GM18519 (cell line): Measurements from ENCODE around the gene NBEA.

Experiments used
- ATAC-seq: cut with Tn5 transposase; IDR thresholded peaks from one replicate; pipeline ENCODE4 v1.9.1; 2021; ENCODE audit warnings: mild to moderate bottlenecking, moderate library complexity; ENCODE audit not compliant: unreplicated experiment, low FRiP score

The NBEA gene

DNA sequence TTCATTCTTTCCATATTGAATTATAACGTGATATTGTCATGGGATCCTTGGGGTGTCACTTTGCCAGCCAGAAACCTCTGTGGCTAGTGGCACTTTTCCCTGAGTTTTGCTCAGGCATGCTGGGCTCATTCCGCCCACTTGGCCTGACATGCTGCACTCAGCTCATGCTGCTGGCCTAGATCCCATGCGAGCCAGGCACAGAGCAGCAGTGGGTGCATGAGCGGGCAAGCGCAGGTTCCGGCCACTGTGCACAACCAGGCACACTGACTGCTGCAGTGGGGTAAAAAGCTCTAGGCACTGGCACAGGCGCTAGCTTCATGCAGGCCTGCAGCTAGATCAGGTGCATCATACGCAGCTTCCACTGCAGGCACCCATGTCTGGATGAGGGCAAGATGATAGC lies 313.2 kb downstream of the NBEA start:
- no peak for ATAC-seq

DNA sequence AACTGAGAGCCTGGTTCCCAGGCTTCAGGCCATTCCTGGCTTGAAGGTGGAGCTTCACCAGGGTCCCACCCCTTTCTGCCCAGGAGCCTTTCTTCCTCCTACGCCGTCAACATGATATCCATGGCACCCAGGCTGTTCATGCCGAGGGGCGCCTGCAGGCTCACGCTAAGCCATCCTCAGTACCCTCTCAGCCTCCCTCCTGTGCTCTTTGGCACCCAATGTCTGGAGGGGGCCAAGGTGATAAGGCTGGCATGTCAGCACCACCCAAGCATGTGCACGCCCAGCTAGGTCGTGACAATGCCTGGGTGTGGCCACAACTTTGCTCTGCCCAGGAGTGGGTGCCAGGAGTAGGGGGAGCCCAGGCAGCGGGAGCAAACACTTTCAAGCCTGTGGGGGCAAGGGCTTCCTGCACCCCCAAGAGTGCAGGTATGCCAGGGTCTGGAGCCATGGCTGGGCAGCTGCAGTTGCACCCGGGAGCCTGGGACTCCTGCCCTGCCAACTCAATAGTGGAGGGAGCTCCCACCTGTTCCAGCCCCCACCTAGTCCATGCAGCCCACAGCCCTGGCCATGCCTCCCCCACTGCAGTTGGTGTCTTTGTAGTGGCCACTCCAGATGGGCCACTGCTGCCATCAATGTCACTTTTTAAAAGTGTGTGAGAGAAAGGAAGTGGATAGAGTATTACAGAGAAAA lies 314.5 kb downstream of the NBEA start:
- ATAC-seq: no peak

DNA sequence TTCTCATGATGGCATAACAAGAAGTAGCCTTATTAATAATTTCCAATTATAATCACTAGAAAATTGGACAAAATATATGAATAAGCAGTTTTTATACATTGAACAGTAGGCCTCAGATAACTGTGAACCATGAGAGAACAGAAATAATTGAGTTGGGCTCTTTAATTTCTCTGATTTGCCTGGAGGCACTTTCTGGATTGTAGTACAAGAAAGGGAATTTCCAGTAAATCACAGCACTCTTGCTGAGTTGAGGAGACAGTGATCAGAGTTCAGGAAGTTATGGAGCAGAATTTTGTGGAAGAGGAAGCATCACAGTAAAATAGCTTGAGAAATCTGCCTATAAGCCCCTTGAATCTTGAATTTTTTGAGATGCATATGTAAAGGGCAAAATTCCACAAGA lies 318.2 kb downstream of the NBEA start:
- no peak for ATAC-seq

GRCh38 chr13:35266412-35266811 lies 324.3 kb downstream of the NBEA start:
- no peak for ATAC-seq

DNA sequence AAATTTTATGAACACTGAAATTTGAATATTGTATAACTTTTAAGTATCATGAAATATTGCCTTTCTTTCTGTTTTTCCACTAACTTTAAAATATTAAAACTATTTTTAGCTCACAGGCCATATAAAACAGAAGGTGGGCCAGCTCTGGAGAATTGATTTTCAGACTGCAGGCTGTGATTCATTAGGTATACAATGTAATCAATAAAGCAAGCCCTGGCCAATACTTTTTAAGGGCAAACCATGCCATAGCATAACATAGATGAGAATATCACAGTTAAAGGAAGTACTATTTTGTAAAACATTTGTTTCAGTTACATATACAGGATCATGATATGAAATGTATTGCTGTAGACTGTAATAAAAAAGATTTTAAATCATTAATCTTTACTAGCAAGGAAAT lies 336.8 kb downstream of the NBEA start:
- ATAC-seq: no peak

DNA sequence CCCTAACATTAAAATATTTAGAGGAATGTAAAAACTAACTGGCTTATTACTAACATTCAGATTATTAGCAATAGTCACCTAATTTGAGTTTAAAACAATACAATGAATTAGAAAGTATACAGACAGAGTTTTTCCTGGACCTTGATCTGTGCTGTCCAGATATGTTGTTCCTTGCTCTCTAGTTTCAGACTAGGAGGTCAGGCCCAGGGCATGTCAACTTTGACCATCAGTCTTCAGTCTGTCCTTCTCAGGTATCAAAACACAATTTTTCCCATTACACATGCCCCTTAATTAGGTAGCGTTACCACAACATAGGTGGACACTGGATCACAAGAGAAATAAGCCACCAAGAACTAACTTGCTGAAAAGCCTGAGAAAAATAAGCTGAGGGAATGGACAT lies 337.4 kb downstream of the NBEA start:
- ATAC-seq: no peak

GRCh38 chr13:35283856-35284255 lies 341.8 kb downstream of the NBEA start:
- no peak for ATAC-seq

GRCh38 chr13:35285677-35286076 lies 343.6 kb downstream of the NBEA start:
- ATAC-seq: no peak

DNA sequence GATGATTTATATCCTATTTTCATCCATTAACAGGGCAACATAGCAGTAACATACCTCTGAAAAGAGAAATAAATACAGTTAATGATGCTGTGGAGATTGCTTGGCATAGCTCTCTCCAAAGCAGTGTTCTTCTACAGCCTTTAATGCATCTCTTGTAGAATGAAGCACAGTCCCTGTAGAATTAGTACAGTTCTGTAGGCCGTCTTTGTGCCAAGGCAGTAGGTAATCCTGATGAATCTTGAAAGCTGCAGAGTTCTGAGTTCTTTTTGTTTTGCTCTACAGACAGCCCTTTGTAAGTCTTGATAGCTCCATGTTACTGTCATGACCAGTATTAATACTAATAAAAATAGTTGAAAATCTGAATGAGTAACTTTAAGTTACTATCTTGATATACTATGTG lies 350.3 kb downstream of the NBEA start:
- ATAC-seq: no peak

DNA sequence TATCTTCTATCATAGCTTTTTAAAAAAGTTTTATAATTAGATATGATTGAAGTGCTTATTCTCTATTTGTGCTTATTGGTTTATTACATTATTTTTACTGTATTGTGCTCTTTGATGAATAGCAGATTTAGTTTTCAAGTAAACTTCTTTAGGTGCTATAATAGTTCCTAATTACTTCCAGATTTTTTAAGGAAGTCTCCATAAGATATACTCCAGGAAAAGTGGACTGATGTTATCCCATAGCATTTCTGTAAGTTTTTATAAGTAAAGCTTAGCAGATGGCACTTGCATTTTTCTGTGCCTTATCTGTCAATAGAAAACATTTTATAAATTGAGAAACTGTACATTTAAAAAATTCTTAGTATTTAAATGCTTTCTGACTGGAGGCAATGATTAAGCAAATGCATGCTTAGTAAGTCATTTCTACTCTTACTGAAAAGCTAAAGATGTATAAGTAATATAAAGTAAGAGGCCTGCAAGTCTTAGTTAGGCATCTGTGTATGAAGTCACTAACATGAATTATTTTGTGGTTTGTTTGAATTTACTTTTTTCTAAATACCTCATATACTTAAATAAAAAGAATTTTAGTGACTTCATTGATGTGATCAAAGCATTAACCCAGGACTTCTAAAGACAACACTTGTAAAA lies 351.6 kb downstream of the NBEA start:
- no peak for ATAC-seq

GRCh38 chr13:35309706-35310105 lies 367.6 kb downstream of the NBEA start:
- ATAC-seq: no peak

DNA sequence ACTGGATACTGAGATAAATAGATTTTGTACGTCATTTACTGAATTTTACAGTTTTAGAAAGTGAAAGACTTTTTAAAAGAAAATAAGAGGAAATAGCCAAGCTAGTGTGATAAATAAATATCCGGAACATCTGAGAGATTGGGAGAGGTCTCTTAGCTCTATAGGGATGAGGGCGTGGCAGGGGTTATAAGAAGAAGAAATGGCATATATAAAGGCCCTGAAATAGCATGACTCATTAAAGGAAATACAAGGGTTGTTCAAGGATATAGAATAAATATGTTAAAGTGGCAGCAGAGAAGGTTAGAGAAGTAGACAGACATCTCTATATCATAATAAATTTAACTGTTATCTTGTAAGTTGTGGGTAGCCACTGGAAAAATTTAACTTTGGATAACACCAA lies 390.1 kb downstream of the NBEA start:
- ATAC-seq: no peak

DNA sequence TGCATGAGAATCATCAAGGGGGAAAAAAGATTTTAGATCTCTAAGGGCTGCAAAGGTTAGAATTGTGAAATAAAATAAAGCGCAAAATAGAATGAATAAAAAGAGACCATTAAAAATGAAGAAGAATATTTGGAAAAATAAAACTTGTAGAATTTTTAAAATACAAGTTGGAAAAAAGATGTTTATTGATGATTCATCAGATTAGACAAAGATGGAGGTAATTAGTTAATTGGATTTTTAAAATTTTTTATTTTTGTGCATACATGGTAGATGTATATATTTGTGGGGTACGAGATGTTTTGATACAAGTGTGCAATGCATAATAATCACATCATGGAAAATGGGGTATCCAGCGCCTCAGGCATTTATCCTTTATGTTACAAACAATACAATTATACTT lies 391.1 kb downstream of the NBEA start:
- ATAC-seq: no peak

DNA sequence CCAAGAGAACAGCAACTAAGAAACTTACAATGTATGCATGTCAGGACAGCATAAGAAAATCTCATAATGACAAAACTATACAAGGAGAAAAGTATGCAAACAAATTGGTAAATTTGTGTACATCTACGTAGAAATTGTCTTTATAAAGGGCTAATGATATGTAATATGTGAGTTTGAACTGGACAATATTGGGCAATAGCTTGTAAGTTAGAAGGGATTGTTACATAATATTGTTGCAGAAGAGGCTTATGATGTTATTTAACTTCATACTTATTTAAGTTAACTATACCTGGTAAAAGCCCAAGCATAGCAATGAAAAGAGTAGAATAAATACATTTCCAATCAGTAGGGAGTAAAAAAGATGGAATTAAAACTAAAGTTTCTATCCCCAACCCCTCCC lies 400.4 kb downstream of the NBEA start:
- ATAC-seq: no peak

DNA sequence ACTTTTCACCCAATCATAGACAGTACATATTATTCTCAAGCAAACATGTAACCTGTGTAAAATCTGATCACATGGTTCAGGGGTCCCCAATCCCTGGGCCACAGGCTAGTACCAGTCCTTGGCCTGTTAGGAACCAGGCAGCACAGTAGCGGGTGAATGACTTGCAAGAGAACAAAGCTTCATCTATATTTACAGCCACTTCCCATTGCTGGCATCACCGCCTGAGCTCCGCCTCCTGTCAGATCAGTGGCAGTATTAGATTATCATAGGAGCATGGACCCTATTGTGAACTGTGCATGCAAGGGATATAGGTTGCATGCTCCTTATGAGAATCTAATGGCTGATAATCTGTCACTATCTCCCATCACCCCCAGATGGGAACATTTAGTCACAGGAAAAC lies 401.3 kb downstream of the NBEA start:
- no peak for ATAC-seq

GRCh38 chr13:35345992-35346391 lies 403.9 kb downstream of the NBEA start:
- no peak for ATAC-seq

- no peak for ATAC-seq
Measured at GRCh38 chr13:35346494-35346893, 404.4 kb downstream of the NBEA start.

DNA sequence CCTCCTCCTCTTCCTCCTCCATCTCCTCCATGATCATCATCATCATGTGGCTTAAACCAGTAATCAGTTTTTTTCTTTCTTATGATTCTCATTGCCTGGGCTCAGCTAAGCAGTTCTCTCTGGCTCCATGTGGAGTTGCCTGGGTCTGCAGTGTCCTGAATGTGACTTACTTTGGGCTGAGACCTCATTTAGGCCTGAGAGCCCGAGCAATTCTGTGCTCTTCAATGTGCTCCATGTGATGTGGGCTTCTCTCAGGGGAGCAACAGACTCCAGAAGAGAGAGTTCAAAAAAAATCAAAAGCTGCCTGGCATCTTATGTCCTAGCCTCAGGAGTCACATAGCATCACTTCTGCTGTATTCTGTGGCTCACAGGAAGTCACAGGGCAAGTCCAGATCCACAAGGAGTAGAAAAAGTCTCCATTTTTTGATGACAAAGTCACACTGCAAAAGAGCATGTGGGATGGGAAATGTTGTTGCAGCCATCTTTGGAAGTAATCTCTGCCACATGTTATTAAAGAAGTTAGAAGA lies 405.7 kb downstream of the NBEA start:
- ATAC-seq: no peak

GRCh38 chr13:35349052-35349451 lies 407.0 kb downstream of the NBEA start:
- no peak for ATAC-seq

- peak; percentile 83 for ATAC-seq
Measured at GRCh38 chr13:35349673-35350278, 407.7 kb downstream of the NBEA start.

- no peak for ATAC-seq
Measured at GRCh38 chr13:35354285-35354684, 412.2 kb downstream of the NBEA start.

DNA sequence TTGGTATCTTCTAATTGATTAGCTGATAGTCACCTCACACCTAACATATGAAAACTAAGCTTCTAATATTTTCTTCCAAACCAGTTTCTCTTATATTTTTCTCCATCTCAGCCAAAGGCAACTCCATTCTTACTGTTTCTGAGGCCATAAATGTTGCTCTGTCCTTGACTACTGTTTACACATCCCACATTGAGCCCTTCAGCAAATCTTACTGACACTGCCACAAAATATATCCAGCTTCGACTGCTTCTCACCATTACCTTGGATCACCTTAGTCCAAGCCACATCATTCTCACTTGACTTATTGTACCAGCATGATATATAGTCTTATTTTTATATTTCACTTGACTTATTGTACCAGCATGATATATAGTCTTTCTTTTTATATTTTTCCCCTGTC lies 412.8 kb downstream of the NBEA start:
- ATAC-seq: no peak
